Measurements from ENCODE around the gene PLEKHM3. TPM values are rescaled to one million over a fixed set of nuclear protein-coding genes. Genes with fewer than 3 reads are reported as not detected.

Gene PLEKHM3
- total and polyA plus RNA-seq, 2 of the 13 experiments (the other 11 are each of a cell fraction or from before 2014, with no cell fraction given), result 4.5 to 4.7 TPM

DNA sequence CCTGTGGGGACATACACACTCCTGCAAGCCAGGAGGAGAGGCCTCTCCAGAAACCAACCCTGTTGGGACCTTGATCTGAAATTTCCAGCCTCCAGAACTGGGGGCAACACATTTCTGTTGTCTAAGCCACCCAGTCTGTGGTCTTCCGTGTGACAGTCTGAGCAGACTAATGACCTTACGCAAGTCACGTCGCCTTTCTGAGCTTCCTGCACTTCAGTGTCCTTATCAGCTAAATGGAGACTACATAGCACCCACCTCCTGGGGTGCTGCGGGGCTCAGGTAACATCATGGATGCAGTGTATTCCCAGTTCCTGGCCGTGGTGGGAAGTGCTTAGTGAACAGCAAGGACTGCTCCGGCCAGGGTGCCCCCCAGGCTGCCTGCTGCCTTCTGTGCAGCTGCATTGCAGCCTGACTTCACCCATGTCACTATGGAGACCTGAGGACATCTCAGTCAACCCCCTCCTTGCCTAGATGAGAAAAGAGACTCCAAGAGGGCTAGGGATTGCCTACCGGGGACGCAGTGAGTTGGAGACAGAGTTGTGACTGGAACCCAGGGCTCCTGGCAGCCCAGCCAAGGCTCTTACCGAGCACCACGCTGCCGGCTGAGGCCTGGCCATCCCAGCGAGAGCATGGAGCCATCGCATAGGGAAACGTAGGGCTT is 194.4 kb downstream of the PLEKHM3 start (continued):
- no peak for TF ChIP-seq ZNF484 (CRISPR knock-in tag; IDR thresholded peaks at IDR 0.05; ENCODE audit: borderline replicate concordance, low read depth)
- TF ChIP-seq SP2 (CRISPR knock-in tag; IDR thresholded peaks at IDR 0.05), result no peak
- no peak for TF ChIP-seq SRY (CRISPR knock-in tag; IDR thresholded peaks at IDR 0.05)
- no peak for TF ChIP-seq ZNF674 (CRISPR knock-in tag; IDR thresholded peaks at IDR 0.05; ENCODE audit: low read depth)
- no peak for TF ChIP-seq ZNF350 (CRISPR knock-in tag; IDR thresholded peaks at IDR 0.05; ENCODE audit: borderline replicate concordance, low read depth)
- no peak for TF ChIP-seq FOXM1 (CRISPR knock-in tag; IDR thresholded peaks at IDR 0.05)
- TF ChIP-seq, protein P1, sequence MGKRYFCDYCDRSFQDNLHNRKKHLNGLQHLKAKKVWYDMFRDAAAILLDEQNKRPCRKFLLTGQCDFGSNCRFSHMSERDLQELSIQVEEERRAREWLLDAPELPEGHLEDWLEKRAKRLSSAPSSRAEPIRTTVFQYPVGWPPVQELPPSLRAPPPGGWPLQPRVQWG (CRISPR knock-in tag; IDR thresholded peaks at IDR 0.05; ENCODE audit: borderline replicate concordance, low read depth), result no peak
- TF ChIP-seq GZF1 (CRISPR knock-in tag; IDR thresholded peaks at IDR 0.05), result no peak
- TF ChIP-seq, protein P2, sequence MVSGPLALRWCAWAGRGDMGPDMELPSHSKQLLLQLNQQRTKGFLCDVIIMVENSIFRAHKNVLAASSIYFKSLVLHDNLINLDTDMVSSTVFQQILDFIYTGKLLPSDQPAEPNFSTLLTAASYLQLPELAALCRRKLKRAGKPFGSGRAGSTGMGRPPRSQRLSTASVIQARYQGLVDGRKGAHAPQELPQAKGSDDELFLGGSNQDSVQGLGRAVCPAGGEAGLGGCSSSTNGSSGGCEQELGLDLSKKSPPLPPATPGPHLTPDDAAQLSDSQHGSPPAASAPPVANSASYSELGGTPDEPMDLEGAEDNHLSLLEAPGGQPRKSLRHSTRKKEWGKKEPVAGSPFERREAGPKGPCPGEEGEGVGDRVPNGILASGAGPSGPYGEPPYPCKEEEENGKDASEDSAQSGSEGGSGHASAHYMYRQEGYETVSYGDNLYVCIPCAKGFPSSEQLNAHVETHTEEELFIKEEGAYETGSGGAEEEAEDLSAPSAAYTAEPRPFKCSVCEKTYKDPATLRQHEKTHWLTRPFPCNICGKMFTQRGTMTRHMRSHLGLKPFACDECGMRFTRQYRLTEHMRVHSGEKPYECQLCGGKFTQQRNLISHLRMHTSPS (CRISPR knock-in tag; IDR thresholded peaks at IDR 0.05; ENCODE audit: low read depth), result no peak
- no peak for TF ChIP-seq ZNF629 (CRISPR knock-in tag; conservative IDR thresholded peaks at IDR 0.05)
- TF ChIP-seq HMGA1 (CRISPR knock-in tag; conservative IDR thresholded peaks at IDR 0.05), result no peak
- TF ChIP-seq ONECUT2 (CRISPR knock-in tag; IDR thresholded peaks at IDR 0.05), result no peak
- no peak for TF ChIP-seq BRCA1 (CRISPR knock-in tag; IDR thresholded peaks at IDR 0.05)
- TF ChIP-seq ZNF496 (CRISPR knock-in tag; IDR thresholded peaks at IDR 0.05; ENCODE audit: insufficient replicate concordance), result no peak
- peak; percentile 67; the same call in 1 of the 2 replicates for TF ChIP-seq HDAC2 (CRISPR knock-in tag; IDR thresholded peaks at IDR 0.05)
- TF ChIP-seq ZFP90 (CRISPR knock-in tag; IDR thresholded peaks at IDR 0.05; ENCODE audit: borderline replicate concordance), result no peak
- no peak for TF ChIP-seq CREB1 (IDR thresholded peaks at IDR 0.05)
- 0 out of 2 replicates have a peak, but pooled peaks have one; percentile 17 for TF ChIP-seq CREB1 (CRISPR knock-in tag; IDR thresholded peaks at IDR 0.05)
- TF ChIP-seq, protein P3, sequence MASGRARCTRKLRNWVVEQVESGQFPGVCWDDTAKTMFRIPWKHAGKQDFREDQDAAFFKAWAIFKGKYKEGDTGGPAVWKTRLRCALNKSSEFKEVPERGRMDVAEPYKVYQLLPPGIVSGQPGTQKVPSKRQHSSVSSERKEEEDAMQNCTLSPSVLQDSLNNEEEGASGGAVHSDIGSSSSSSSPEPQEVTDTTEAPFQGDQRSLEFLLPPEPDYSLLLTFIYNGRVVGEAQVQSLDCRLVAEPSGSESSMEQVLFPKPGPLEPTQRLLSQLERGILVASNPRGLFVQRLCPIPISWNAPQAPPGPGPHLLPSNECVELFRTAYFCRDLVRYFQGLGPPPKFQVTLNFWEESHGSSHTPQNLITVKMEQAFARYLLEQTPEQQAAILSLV (CRISPR knock-in tag; IDR thresholded peaks at IDR 0.05; ENCODE audit: borderline replicate concordance), result no peak
- TF ChIP-seq, protein P4, sequence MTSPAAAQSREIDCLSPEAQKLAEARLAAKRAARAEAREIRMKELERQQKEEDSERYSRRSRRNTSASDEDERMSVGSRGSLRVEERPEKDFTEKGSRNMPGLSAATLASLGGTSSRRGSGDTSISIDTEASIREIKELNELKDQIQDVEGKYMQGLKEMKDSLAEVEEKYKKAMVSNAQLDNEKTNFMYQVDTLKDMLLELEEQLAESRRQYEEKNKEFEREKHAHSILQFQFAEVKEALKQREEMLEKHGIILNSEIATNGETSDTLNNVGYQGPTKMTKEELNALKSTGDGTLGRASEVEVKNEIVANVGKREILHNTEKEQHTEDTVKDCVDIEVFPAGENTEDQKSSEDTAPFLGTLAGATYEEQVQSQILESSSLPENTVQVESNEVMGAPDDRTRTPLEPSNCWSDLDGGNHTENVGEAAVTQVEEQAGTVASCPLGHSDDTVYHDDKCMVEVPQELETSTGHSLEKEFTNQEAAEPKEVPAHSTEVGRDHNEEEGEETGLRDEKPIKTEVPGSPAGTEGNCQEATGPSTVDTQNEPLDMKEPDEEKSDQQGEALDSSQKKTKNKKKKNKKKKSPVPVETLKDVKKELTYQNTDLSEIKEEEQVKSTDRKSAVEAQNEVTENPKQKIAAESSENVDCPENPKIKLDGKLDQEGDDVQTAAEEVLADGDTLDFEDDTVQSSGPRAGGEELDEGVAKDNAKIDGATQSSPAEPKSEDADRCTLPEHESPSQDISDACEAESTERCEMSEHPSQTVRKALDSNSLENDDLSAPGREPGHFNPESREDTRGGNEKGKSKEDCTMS (CRISPR knock-in tag; conservative IDR thresholded peaks at IDR 0.05), result no peak
- TF ChIP-seq, protein P5, sequence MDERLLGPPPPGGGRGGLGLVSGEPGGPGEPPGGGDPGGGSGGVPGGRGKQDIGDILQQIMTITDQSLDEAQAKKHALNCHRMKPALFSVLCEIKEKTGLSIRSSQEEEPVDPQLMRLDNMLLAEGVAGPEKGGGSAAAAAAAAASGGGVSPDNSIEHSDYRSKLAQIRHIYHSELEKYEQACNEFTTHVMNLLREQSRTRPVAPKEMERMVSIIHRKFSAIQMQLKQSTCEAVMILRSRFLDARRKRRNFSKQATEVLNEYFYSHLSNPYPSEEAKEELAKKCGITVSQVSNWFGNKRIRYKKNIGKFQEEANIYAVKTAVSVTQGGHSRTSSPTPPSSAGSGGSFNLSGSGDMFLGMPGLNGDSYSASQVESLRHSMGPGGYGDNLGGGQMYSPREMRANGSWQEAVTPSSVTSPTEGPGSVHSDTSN (CRISPR knock-in tag; IDR thresholded peaks at IDR 0.05), result no peak
- TF ChIP-seq, protein P6, sequence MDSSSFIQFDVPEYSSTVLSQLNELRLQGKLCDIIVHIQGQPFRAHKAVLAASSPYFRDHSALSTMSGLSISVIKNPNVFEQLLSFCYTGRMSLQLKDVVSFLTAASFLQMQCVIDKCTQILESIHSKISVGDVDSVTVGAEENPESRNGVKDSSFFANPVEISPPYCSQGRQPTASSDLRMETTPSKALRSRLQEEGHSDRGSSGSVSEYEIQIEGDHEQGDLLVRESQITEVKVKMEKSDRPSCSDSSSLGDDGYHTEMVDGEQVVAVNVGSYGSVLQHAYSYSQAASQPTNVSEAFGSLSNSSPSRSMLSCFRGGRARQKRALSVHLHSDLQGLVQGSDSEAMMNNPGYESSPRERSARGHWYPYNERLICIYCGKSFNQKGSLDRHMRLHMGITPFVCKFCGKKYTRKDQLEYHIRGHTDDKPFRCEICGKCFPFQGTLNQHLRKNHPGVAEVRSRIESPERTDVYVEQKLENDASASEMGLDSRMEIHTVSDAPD (CRISPR knock-in tag; IDR thresholded peaks at IDR 0.05), result no peak
- TF ChIP-seq KAT8 (CRISPR knock-in tag; IDR thresholded peaks at IDR 0.05), result no peak

Data from HepG2 (cell line).